Measurements from ENCODE around the gene ELOVL4. TPM values are rescaled to one million over a fixed set of nuclear protein-coding genes. Genes with fewer than 3 reads are reported as not detected.

Gene ELOVL4
- polyA plus RNA-seq, 4 donors = 1.6 to 1.7 TPM; not detected in 2

DNA sequence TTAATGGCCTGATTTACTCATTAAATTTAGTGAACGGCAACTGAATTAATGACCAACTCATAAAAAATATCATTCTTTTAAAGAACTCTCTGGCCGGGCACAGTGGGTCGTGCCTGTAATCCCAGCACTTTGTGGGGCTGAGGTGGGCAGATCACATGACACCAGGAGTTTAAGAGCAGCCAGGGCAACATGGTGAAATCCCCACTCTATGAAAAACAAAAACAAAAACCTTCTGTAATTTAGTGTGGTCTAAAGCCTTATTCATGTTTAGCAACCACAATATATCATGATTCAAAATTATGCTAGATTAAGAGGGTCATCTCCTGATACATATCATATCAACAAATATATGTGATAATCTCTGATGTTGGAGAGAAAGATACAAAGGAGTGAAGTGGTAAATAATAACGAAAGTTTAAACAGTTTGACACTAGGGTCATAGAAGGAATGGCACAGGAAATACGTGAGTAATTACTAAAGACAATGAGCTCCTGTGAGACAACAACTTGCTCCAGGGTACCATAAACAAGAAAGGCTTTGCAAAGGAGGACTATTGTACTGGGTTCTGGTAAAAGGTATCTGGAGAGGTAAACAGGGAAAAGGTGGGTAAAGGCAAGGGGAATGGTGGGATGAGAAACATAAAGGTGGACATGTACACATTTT lies 5.7 kb downstream of the ELOVL4 start:
- Histone ChIP-seq H3K27ac (ENCODE audit: low read depth in 1 of 3, low read length in 2 of 3) (no peak overlapping the region), H3K4me1 (ENCODE audit: control insufficient read depth in 3 of 3, insufficient read depth in 2 of 3, low read depth in 1 of 3, low read length in 2 of 3) (no peaks in the 10 kb centered on the region), H3K4me3 (ENCODE audit: low read depth in 1 of 3, low read length in 3 of 3) (no peak overlapping the region), H3K27me3 (ENCODE audit: control insufficient read depth in 3 of 3, insufficient read depth in 3 of 3, low read length in 3 of 3) (peaks cover 0 to 16% (median 5%) of the 10 kb centered on the region in 3 donors), H3K9me3 (ENCODE audit: control insufficient read depth in 2 of 2, insufficient read depth in 1 of 2, low read depth in 1 of 2, low read length in 1 of 2) (no peaks in the 10 kb centered on the region), H3K36me3 (ENCODE audit: control insufficient read depth in 3 of 3, insufficient read depth in 2 of 3, low read depth in 1 of 3, low read length in 3 of 3) (no peaks in the 10 kb centered on the region)
- DNase-seq = no peak
- FAIRE-seq = no peak
- WGBS, 3 donors = 61 to 73% (median 71%) methylated on average over 5 of the region's 5 CpGs

DNA sequence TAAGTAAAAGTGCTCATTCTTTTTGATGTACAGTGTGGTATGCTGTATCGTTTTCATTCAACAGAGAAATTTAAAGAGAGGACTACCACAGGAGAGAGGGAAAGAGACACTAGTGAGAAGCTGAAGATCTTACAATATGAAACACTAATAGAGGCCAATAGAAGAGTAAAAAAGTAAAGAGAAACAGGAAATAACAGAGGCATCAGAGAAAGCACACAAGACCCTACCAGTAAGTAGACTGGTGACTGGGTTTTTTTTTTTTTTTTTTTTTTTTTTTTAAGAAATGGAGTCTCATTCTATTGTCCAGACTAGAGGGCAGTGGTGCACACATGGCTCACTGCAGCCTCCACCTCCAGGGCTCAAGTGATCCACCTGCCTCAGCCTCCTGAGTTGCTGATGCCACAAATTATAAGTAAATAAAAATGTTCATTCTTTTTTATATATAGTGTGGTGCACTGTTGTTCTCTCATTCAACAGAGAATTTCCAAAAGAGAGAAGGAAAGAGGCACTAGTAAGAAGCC lies 18.8 kb downstream of the ELOVL4 start:
- no peaks in the 10 kb centered on the region for H3K27me3 ChIP-seq (ENCODE audit: control insufficient read depth in 3 of 3, insufficient read depth in 3 of 3, low read length in 3 of 3)
- H3K27ac ChIP-seq (ENCODE audit: low read depth in 1 of 3, low read length in 2 of 3) = no peak overlapping the region
- FAIRE-seq (no peak), DNase-seq (no peak)
- no peaks in the 10 kb centered on the region for H3K9me3 ChIP-seq (ENCODE audit: control insufficient read depth in 2 of 2, insufficient read depth in 1 of 2, low read depth in 1 of 2, low read length in 1 of 2)
- 30 to 67% (median 59%) methylated on average over 1 of the region's 1 CpG for WGBS, 3 donors
- no peaks in the 10 kb centered on the region for H3K36me3 ChIP-seq (ENCODE audit: control insufficient read depth in 3 of 3, insufficient read depth in 2 of 3, low read depth in 1 of 3, low read length in 3 of 3)
- no peak overlapping the region for H3K4me3 ChIP-seq (ENCODE audit: low read depth in 1 of 3, low read length in 3 of 3)
- no peaks in the 10 kb centered on the region for H3K4me1 ChIP-seq (ENCODE audit: control insufficient read depth in 3 of 3, insufficient read depth in 2 of 3, low read depth in 1 of 3, low read length in 2 of 3)

DNA sequence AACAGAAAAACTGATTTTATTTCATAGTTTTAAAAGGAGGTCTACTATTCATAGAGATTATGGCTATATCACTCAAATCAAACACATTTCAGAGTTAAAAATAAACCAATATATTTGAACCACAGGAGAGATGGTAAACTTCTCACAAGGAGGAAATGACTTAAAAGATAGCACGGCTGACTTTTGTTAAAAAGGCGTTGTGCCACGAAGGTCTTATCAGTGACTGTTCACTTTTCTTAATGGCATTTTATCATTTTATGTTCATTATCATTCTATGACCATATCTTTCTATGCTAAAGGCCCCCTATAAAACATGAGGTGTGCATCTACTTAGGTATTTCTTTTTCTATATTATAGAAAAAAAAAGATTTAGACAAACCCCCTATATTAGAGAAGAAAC lies 19.6 kb downstream of the ELOVL4 start:
- no peaks in the 10 kb centered on the region for H3K27me3 ChIP-seq (ENCODE audit: control insufficient read depth in 3 of 3, insufficient read depth in 3 of 3, low read length in 3 of 3)
- H3K9me3 ChIP-seq (ENCODE audit: control insufficient read depth in 2 of 2, insufficient read depth in 1 of 2, low read depth in 1 of 2, low read length in 1 of 2) = no peaks in the 10 kb centered on the region
- no peaks in the 10 kb centered on the region for H3K4me1 ChIP-seq (ENCODE audit: control insufficient read depth in 3 of 3, insufficient read depth in 2 of 3, low read depth in 1 of 3, low read length in 2 of 3)
- DNase-seq (no peak), FAIRE-seq (no peak)
- no peak overlapping the region for H3K4me3 ChIP-seq (ENCODE audit: low read depth in 1 of 3, low read length in 3 of 3)
- no peaks in the 10 kb centered on the region for H3K36me3 ChIP-seq (ENCODE audit: control insufficient read depth in 3 of 3, insufficient read depth in 2 of 3, low read depth in 1 of 3, low read length in 3 of 3)
- 4 to 34% (median 11%) methylated on average over 3 of the region's 3 CpGs for WGBS, 3 donors
- no peak overlapping the region for H3K27ac ChIP-seq (ENCODE audit: low read depth in 1 of 3, low read length in 2 of 3)

DNA sequence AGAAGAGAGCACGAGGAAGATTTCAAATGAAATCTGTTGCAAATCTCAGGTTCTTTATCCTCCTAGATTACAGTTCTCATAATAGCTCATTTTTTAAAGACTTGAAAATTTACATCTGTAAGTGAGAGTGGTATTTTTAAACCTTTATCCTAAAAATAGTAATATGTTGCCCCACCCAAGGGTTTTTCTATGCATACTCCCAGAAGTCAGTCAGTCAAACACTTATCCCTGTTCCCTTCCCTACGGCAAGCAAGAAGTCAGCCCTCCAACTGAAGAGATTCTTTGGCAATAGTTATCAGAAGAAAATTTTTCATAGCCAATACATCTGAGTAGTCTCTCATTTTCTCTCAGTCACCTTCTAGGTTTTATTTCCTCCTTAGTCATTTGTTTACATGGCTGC lies 24.1 kb downstream of the ELOVL4 start:
- no peaks in the 10 kb centered on the region for H3K9me3 ChIP-seq (ENCODE audit: control insufficient read depth in 2 of 2, insufficient read depth in 1 of 2, low read depth in 1 of 2, low read length in 1 of 2)
- peaks cover 0 to 3% (median 0%) of the 10 kb centered on the region in 3 donors for H3K4me1 ChIP-seq (ENCODE audit: control insufficient read depth in 3 of 3, insufficient read depth in 2 of 3, low read depth in 1 of 3, low read length in 2 of 3)
- DNase-seq = no peak
- 89 to 90% (median 89%) methylated on average over 2 of the region's 2 CpGs for WGBS, 3 donors
- no peak overlapping the region for H3K27ac ChIP-seq (ENCODE audit: low read depth in 1 of 3, low read length in 2 of 3)
- no peak for FAIRE-seq
- no peaks in the 10 kb centered on the region for H3K36me3 ChIP-seq (ENCODE audit: control insufficient read depth in 3 of 3, insufficient read depth in 2 of 3, low read depth in 1 of 3, low read length in 3 of 3)
- H3K4me3 ChIP-seq (ENCODE audit: low read depth in 1 of 3, low read length in 3 of 3) = no peak overlapping the region
- H3K27me3 ChIP-seq (ENCODE audit: control insufficient read depth in 3 of 3, insufficient read depth in 3 of 3, low read length in 3 of 3) = no peaks in the 10 kb centered on the region

DNA sequence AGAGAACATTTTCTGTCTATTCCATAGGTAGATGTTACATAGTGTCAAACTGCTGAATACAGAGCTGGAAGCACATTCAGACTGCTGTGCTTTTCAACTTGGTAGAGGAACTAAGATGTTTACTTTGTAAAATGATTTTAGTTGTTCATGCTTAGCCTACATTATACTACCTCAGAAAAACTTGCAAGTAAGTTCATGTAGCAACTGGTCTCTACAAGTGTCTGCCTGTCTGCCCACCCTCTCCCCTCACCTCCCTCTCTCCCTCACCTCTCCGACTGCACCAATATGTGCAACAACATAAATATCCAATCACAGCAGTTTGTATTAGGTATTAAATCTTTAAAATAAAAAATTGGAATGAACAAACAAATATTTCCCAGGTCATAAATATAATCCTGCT lies 25.3 kb downstream of the ELOVL4 start:
- H3K36me3 ChIP-seq (ENCODE audit: control insufficient read depth in 3 of 3, insufficient read depth in 2 of 3, low read depth in 1 of 3, low read length in 3 of 3) = no peaks in the 10 kb centered on the region
- DNase-seq = no peak
- no peaks in the 10 kb centered on the region for H3K27me3 ChIP-seq (ENCODE audit: control insufficient read depth in 3 of 3, insufficient read depth in 3 of 3, low read length in 3 of 3)
- no peak for FAIRE-seq
- no peak overlapping the region for H3K27ac ChIP-seq (ENCODE audit: low read depth in 1 of 3, low read length in 2 of 3)
- no peaks in the 10 kb centered on the region for H3K9me3 ChIP-seq (ENCODE audit: control insufficient read depth in 2 of 2, insufficient read depth in 1 of 2, low read depth in 1 of 2, low read length in 1 of 2)
- H3K4me3 ChIP-seq (ENCODE audit: low read depth in 1 of 3, low read length in 3 of 3) = no peak overlapping the region
- 77 to 93% (median 81%) methylated on average over 1 of the region's 1 CpG for WGBS, 3 donors
- H3K4me1 ChIP-seq (ENCODE audit: control insufficient read depth in 3 of 3, insufficient read depth in 2 of 3, low read depth in 1 of 3, low read length in 2 of 3) = peaks cover 0 to 3% (median 0%) of the 10 kb centered on the region in 3 donors

DNA sequence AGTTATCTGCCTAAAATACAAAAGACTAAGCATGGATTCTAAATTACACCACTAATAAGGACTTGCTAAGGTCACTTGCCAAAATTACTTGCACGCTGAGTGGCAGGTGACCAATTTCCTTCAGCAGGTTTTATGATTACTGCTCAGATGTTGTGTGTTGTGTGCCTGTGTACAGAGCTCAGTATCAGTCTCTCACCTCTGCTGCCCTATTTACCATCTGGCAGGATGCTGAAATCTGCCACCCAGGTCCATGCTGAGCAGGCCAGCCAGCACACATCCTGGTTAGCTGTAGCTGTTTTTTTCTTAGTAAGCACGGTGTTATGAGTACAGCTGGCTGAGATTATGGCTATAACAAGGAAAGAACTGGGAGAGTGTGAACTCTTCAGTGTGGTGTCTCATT lies 34.0 kb downstream of the ELOVL4 start:
- FAIRE-seq (no peak), DNase-seq (peak; percentile 3 to 19)
- H3K27ac ChIP-seq (ENCODE audit: low read depth in 1 of 3, low read length in 2 of 3) = no peak overlapping the region
- H3K27me3 ChIP-seq (ENCODE audit: control insufficient read depth in 3 of 3, insufficient read depth in 3 of 3, low read length in 3 of 3) = no peaks in the 10 kb centered on the region
- H3K4me3 ChIP-seq (ENCODE audit: low read depth in 1 of 3, low read length in 3 of 3) = no peak overlapping the region
- no peaks in the 10 kb centered on the region for H3K36me3 ChIP-seq (ENCODE audit: control insufficient read depth in 3 of 3, insufficient read depth in 2 of 3, low read depth in 1 of 3, low read length in 3 of 3)
- no peaks in the 10 kb centered on the region for H3K9me3 ChIP-seq (ENCODE audit: control insufficient read depth in 2 of 2, insufficient read depth in 1 of 2, low read depth in 1 of 2, low read length in 1 of 2)
- WGBS, 3 donors = 31 to 50% (median 37%) methylated on average over 2 of the region's 2 CpGs
- H3K4me1 ChIP-seq (ENCODE audit: control insufficient read depth in 3 of 3, insufficient read depth in 2 of 3, low read depth in 1 of 3, low read length in 2 of 3) = no peaks in the 10 kb centered on the region

DNA sequence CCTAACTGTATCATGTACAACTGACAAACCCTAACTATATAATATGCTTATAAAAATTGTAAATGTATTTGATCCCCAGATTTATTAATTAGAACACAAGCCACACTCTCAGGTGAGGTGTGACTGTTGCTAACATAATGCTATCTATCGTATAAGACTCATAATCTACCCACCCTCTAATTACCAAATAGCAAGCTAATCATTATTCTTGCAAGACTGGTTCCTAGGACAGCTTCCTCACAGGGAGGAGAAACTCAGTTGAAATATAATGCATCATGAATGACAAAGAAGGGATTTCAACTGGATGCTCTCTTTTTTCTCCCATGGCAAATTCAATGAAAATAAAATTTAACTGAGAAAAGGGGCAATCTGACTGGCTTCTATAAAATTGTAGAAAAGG lies 35.4 kb downstream of the ELOVL4 start:
- H3K4me1 ChIP-seq (ENCODE audit: control insufficient read depth in 3 of 3, insufficient read depth in 2 of 3, low read depth in 1 of 3, low read length in 2 of 3) = no peaks in the 10 kb centered on the region
- FAIRE-seq = no peak
- no peak overlapping the region for H3K27ac ChIP-seq (ENCODE audit: low read depth in 1 of 3, low read length in 2 of 3)
- no peak for DNase-seq
- H3K27me3 ChIP-seq (ENCODE audit: control insufficient read depth in 3 of 3, insufficient read depth in 3 of 3, low read length in 3 of 3) = no peaks in the 10 kb centered on the region
- no peaks in the 10 kb centered on the region for H3K9me3 ChIP-seq (ENCODE audit: control insufficient read depth in 2 of 2, insufficient read depth in 1 of 2, low read depth in 1 of 2, low read length in 1 of 2)
- 10 to 56% (median 31%) methylated on average over 1 of the region's 1 CpG for WGBS, 3 donors
- H3K4me3 ChIP-seq (ENCODE audit: low read depth in 1 of 3, low read length in 3 of 3) = no peak overlapping the region
- no peaks in the 10 kb centered on the region for H3K36me3 ChIP-seq (ENCODE audit: control insufficient read depth in 3 of 3, insufficient read depth in 2 of 3, low read depth in 1 of 3, low read length in 3 of 3)

DNA sequence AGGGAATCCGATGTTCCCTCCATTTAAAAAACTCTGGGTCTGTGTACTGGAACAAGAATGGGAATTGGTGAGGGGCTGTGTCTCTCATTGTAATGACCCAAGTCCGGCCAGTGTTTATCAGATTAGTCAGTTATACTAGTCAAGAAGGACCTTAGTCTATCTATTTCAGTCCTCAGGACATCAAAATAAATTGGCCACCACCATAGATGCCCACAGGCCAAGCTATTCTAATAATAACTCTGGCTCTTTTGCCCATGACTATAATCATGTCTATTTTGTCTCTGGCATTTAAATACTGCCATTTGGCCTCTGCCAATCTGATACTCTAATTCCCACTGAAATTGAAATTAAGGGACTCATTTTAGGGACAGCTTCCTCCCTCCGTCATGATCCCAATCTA lies 37.8 kb downstream of the ELOVL4 start:
- 82 to 90% (median 83%) methylated on average over 3 of the region's 3 CpGs for WGBS, 3 donors
- no peak for FAIRE-seq
- H3K27ac ChIP-seq (ENCODE audit: low read depth in 1 of 3, low read length in 2 of 3) = no peak overlapping the region

DNA sequence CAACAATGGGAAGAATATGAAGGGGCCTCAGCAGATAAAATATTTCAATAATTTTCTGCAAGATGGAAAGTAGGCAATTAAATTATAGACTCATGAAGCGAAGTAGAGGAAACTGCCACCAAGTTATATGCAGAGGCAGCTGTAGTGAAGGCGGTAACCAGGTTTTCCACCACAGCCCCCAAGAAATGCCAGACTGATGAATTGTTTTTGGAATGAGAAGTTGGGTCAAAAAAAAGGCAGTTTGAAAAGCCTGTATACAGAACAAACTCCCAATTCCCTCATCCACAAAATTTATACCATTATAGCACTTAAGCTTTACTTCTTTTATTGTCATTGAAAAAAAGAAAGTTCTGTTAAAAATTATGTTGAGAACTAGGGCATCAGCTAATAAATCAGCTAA lies 45.3 kb downstream of the ELOVL4 start:
- 79 to 93% (median 89%) methylated on average over 2 of the region's 2 CpGs for WGBS, 3 donors

More for the DNA sequence above, 37.8 kb downstream of the ELOVL4 start:
- Histone ChIP-seq H3K36me3 (ENCODE audit: control insufficient read depth in 3 of 3, insufficient read depth in 2 of 3, low read depth in 1 of 3, low read length in 3 of 3) (no peaks in the 10 kb centered on the region), H3K4me1 (ENCODE audit: control insufficient read depth in 3 of 3, insufficient read depth in 2 of 3, low read depth in 1 of 3, low read length in 2 of 3) (no peaks in the 10 kb centered on the region), H3K4me3 (ENCODE audit: low read depth in 1 of 3, low read length in 3 of 3) (no peak overlapping the region), H3K27me3 (ENCODE audit: control insufficient read depth in 3 of 3, insufficient read depth in 3 of 3, low read length in 3 of 3) (no peaks in the 10 kb centered on the region), H3K9me3 (ENCODE audit: control insufficient read depth in 2 of 2, insufficient read depth in 1 of 2, low read depth in 1 of 2, low read length in 1 of 2) (no peaks in the 10 kb centered on the region)
- DNase-seq = no peak

More for the DNA sequence above, 45.3 kb downstream of the ELOVL4 start:
- H3K4me3 ChIP-seq (ENCODE audit: low read depth in 1 of 3, low read length in 3 of 3) = no peak overlapping the region
- no peaks in the 10 kb centered on the region for H3K4me1 ChIP-seq (ENCODE audit: control insufficient read depth in 3 of 3, insufficient read depth in 2 of 3, low read depth in 1 of 3, low read length in 2 of 3)
- H3K27me3 ChIP-seq (ENCODE audit: control insufficient read depth in 3 of 3, insufficient read depth in 3 of 3, low read length in 3 of 3) = no peaks in the 10 kb centered on the region
- H3K9me3 ChIP-seq (ENCODE audit: control insufficient read depth in 2 of 2, insufficient read depth in 1 of 2, low read depth in 1 of 2, low read length in 1 of 2) = no peaks in the 10 kb centered on the region
- FAIRE-seq (no peak), DNase-seq (no peak)
- no peaks in the 10 kb centered on the region for H3K36me3 ChIP-seq (ENCODE audit: control insufficient read depth in 3 of 3, insufficient read depth in 2 of 3, low read depth in 1 of 3, low read length in 3 of 3)
- H3K27ac ChIP-seq (ENCODE audit: low read depth in 1 of 3, low read length in 2 of 3) = no peak overlapping the region
